ENCODE data around the gene GPR21.

Gene GPR21

DNA sequence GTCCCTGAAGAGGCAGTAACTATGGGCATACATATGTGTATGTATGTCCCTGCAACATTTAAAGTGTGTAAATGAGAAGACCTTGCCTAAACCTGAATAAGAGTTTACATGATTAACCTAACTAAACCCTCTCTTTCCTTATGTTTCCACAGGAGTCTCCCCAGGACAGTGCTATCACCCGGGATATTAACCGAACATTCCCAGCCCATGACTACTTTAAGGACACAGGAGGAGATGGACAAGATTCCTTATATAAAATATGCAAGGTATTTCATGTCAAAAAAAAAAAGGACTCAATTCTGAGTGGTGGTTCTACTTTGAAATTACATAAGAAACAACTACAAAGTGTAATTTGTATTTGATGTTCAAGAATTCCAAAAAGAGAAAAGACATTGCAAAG, 31.7 kb downstream of the GPR21 start:
- DNase-seq, result no peak

DNA sequence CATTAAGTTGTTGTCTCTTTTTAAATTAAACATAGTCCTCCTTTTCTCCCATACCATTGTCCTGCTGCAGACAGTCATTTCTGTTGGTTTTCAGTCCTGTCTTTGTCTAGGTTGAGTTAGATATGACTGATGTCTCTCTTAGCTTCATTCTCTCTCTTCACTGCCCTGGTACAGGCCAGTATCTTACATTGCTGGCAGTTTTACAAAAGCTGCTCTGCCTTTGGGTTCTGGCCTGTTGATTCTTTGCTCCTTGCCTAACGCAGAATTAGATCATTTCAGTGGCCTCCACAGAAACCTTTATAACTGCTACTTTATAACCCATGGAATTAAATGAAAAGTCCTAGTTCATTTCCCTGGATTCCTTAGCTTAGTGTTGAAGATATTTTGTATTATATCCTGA, 33.7 kb downstream of the GPR21 start:
- no peak for DNase-seq

DNA sequence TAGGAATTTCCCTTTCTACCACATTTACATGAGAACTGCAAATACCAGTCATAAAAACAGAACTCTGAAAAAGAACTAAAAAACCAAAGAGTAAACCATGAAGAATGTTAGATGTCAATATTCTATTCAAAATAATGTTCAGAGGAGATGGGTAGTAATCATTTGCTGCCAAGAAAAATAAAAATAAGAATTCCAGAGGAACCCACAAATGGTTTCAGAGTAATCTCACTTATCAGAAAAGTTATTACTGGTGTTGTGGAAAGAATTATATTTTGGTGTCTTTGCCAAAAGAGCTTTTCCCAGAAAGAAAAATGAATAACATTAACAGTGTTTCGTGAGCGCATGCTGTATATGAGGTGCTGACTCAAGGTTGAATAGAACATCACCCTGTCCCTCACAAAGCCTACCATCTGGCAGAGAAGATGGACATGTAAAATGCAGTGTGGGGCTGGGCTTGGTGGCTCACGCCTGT, 35.6 kb downstream of the GPR21 start:
- DNase-seq, result no peak

DNA sequence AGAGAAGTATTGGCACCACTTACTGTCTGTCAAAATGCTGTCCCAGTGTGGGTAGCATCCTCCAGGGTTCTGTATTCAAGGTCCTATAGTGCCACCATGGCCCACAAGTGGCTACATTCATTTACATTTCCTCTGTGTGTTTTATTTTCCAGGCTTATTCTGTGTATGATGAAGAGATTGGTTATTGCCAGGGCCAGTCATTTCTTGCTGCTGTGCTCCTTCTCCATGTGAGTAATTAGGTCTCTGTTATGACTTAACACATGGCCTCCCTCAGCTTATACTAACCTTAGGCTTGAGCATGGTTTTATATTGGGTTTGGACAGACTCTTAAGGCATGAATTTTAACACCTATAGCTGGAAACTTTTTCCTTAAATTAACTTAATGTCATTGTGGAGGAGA, 36.7 kb downstream of the GPR21 start:
- no peak for DNase-seq

DNA sequence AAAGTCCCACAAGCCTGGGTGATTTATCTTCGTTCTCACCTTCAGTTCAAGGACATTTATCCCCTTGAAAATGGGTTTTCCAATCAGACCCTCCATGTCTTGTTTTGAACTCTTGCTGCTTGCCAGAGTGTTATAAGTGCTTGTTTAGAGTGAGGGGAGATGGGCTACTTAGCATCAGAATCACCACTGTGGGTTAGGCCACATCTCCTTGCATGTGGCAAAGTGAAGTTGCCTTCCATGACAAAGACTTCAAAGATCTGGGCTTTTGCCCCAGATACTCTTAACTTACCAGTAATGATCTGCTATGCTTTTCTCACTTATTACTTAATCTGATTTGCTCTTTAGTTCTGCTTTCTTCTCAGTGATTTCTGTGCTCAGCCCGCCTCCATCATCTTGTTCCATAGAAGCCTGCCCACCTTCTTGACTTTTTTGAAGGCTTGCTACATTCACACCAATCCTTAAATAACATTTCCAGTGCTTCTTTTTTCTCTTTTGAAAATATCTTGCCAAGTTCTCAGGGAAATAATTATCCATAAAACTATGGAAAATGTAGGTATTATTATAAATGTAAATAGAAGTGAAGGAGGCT, 39.0 kb downstream of the GPR21 start:
- DNase-seq, result no peak

DNA sequence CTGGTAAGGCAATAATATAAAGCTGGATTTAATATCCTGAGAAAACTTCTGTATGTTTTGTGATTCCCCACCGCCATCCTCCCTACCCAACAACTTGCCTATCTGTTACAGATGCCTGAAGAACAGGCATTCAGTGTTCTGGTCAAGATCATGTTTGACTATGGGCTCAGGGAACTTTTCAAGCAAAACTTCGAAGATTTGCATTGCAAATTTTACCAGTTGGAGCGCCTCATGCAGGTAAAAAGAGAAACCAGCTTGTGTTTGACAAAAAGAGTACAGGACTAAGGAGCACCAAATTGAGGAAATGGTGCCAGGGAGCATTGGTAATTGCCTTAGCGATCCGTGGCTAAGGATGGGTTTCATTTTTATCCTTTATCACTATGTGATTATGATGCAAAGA, 40.0 kb downstream of the GPR21 start:
- no peak for DNase-seq

DNA sequence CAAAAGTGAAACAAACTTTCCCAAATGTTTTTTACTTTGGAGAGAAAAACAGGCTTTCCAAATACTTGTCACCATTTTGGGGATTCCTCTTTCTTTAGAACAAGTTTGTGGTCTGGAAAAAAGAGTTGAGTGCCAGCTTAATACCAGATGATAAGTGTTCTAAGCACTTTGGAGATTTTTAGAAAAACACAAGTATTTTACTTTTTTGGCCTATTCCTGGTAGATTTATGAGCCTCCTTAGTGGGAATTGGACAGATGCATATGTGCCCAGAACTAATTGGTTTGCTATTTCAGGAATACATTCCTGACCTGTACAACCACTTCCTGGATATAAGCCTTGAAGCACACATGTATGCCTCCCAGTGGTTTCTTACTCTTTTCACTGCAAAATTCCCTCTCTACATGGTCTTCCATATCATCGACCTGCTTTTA, 40.5 kb downstream of the GPR21 start:
- DNase-seq, result no peak

DNA sequence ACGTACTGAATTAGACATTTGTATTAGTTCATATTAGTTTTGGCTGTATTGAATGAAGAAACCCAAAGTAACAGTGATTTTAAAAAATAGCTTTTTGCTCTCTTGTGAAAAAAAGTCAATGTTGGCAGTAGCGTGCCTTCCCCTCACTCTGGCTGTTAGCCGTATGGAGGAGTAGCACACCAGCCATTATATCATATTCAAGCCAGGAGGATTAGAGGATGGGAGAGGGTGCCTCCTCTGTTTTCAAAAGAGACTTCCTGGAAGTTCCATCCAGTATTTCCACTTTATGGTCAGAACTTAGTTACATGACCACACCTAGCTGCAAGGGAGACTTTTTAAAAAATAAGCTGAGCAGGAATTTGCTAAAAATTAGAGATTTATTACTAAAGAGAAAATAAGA, 41.2 kb downstream of the GPR21 start:
- no peak for DNase-seq

DNA sequence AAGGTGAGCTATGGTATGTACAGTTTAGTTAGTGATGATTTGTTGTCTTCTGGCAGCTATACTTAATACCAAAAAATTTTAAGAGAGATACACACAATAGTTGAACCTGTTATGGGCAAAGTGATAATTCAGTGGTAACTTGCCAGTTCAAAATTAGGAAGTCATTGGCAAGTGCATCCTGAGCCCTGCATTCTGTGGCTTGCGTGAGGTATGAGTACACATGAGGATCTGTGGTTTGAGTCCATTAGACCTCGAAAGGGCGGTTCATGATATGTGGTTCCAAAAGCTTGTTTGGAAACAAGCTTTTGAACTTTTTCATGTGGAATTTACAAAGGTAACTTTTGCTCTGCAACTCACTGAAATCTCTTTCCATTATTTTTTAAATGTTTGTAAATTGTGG, 47.0 kb downstream of the GPR21 start:
- no peak for DNase-seq

DNA sequence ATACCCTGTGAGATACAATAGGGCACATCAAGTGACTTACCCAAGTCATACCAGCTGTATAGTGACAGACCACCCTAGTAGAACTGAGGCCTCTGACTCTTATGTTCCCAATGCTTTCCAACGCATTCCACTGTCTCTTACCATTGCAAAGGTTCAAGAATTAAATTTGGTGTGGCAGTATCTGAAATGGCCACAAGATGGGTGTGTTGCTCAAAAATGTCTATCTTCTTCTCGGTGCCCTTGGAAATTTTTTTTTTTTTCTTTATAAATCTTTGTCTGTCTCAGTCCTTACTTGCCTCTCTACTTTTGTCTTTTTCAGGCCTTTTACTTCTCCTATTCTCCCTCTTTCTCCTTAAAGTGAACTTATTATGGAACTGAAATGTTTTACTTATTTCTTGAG, 48.4 kb downstream of the GPR21 start:
- no peak for DNase-seq

DNA sequence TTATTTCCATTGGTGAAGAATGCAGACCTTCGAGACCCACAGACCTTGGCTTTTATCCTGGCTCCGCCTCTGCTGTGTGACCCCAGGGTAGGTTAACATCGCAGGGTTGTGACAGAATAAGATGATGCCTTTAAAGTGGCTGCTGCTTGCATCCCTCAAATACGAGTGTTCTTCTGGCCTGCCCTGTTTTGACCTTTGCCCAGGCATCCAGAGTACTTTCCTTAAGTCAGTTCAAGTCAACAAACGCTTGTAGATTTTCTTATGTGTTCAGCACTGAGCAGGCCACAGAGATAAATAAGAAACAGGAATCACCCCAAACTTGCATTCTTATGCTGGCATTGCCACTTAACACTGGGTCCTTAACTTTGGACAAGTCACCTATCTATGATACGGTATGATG, 50.2 kb downstream of the GPR21 start:
- DNase-seq, result no peak

DNA sequence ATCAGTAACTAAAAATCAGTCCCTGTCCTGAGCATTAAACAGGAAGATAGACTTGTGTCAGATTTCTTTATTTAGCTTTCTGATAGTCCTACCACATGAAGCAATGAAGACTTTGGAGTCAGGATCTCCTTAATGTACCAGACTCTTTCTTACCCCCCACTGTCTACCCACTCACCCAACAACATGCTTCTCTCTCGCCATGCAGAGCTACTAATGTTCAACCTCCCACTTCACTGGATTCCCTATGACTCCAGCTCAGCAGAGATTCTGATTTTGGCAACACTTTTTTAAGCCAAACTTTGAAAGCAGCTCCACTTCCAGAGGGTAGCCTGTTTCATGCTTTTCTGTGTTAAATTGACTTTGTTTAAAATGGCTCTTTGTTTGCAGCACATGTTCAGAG, 50.8 kb downstream of the GPR21 start:
- DNase-seq, result no peak
